GM12873 (cell line): ENCODE data around the gene TPMT.

Experiments used
- CTCF ChIP-seq: IDR thresholded peaks from 2 replicates; pipeline ENCODE4 v1.5.1; 2012; ENCODE audit warnings: low read depth, mild to moderate bottlenecking, moderate library complexity, low read length, control low read depth; ENCODE audit not compliant: insufficient read depth; ENCODE audit errors: missing control alignments

Gene TPMT

GRCh38 chr6:18168264-18168663 is 13.4 kb upstream of the TPMT start:
- TF ChIP-seq CTCF: no peak

- TF ChIP-seq CTCF: no peak
Measured at GRCh38 chr6:18166312-18167036, 11.6 kb upstream of the TPMT start.

GRCh38 chr6:18165751-18166150 is 10.9 kb upstream of the TPMT start:
- TF ChIP-seq CTCF: no peak

GRCh38 chr6:18162401-18162800 is 7.5 kb upstream of the TPMT start:
- TF ChIP-seq CTCF: no peak

GRCh38 chr6:18161431-18161830 is 6.6 kb upstream of the TPMT start:
- TF ChIP-seq CTCF: no peak

GRCh38 chr6:18160911-18161310 is 6.0 kb upstream of the TPMT start:
- no peak for TF ChIP-seq CTCF

- TF ChIP-seq CTCF: peak; percentile 30
Measured at GRCh38 chr6:18155864-18156421, 1.1 kb upstream of the TPMT start.
